ENCODE measurements around the gene C2CD2L.

DNA sequence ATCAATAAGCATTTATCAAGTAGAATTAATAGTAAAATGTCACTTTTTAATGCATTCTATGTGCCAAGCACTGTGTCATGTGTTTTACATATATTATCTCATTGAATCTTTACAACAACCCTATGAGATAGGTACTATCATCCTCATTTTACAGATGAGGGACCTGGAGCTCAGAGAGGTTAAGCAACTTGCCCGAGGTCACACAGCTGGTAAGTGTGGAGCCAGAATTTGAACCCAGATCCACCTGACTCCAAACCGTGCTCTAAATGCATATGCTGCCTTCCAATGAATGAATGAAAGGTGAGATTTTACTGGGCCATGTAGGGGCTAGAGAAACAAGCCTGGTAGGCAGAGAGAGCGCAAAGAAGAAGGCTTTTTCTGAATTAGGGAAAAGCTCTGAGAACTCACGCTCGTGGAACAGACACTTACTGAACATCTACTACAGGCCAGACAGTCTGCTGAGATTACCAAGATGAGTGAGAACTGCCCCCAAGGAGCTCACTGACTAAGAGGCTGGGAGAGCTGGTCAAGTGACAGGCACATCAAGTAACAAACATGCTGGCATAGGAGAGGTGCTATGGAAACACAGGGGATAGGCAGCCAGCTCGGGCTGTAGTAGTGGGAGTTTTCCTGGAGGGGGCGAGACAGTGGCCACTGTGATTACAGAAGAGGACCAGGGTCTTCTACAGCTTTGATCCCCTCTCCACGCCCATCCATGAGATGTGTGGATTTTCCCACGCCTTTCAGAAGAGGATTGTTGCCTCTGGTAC, 46.1 kb downstream of the C2CD2L start:
- TF ChIP-seq, protein P1, sequence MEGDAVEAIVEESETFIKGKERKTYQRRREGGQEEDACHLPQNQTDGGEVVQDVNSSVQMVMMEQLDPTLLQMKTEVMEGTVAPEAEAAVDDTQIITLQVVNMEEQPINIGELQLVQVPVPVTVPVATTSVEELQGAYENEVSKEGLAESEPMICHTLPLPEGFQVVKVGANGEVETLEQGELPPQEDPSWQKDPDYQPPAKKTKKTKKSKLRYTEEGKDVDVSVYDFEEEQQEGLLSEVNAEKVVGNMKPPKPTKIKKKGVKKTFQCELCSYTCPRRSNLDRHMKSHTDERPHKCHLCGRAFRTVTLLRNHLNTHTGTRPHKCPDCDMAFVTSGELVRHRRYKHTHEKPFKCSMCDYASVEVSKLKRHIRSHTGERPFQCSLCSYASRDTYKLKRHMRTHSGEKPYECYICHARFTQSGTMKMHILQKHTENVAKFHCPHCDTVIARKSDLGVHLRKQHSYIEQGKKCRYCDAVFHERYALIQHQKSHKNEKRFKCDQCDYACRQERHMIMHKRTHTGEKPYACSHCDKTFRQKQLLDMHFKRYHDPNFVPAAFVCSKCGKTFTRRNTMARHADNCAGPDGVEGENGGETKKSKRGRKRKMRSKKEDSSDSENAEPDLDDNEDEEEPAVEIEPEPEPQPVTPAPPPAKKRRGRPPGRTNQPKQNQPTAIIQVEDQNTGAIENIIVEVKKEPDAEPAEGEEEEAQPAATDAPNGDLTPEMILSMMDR (IDR thresholded peaks at IDR 0.05 in 4 of 5, conservative IDR thresholded peaks at IDR 0.05 in 1 of 5) = no peak
- TF ChIP-seq POLR2A (IDR thresholded peaks at IDR 0.05) = no peak
